Thymus (tissue), 11 donors: ENCODE measurements around the gene GLT1D1. TPM values are rescaled to one million over a fixed set of nuclear protein-coding genes. Genes with fewer than 3 reads are reported as not detected.

Experiments
- DNase-seq, 9 donors: peaks; one replicate each; pipeline ENCODE4 v3.0.0-alpha.2; 2013; ENCODE audit warnings: low spot score in 9 of 9, low read depth in 6 of 9, missing footprints in 1 of 9
- H3K27ac ChIP-seq, 2 donors: one replicate each; pipeline ENCODE4 v1.5.1; 2013; ENCODE audit warnings: control low read depth in 1 of 2, low read depth in 1 of 2, low read length in 1 of 2, mild to moderate bottlenecking in 1 of 2, moderate library complexity in 1 of 2
- H3K27me3 ChIP-seq, 2 donors: one replicate each; pipeline ENCODE4 v1.5.1; 2013; ENCODE audit warnings: low read length in 1 of 2; ENCODE audit not compliant: control insufficient read depth in 2 of 2, insufficient read depth in 1 of 2
- H3K36me3 ChIP-seq, 2 donors: one replicate each; pipeline ENCODE4 v1.5.1; 2013; ENCODE audit warnings: low read length in 1 of 2, mild to moderate bottlenecking in 1 of 2, moderate library complexity in 1 of 2; ENCODE audit not compliant: control insufficient read depth in 2 of 2, insufficient read depth in 2 of 2
- H3K4me1 ChIP-seq, 2 donors: one replicate each; pipeline ENCODE4 v1.5.1; 2013; ENCODE audit warnings: low read length in 2 of 2; ENCODE audit not compliant: control insufficient read depth in 2 of 2, insufficient read depth in 2 of 2
- H3K4me3 ChIP-seq, 2 donors: one replicate each; pipeline ENCODE4 v1.5.1; 2013; ENCODE audit warnings: low read length in 2 of 2, control low read depth in 1 of 2, mild to moderate bottlenecking in 1 of 2
- H3K9me3 ChIP-seq, 2 donors: one replicate each; pipeline ENCODE4 v1.5.1; 2013; ENCODE audit warnings: low read length in 1 of 2, mild to moderate bottlenecking in 1 of 2; ENCODE audit not compliant: control insufficient read depth in 2 of 2, insufficient read depth in 1 of 2
- WGBS: extraction: QIAGEN DNeasy Blood & Tissue Kit; methylation state at CpG from one replicate; pipeline ENCODE4 v1.1.7; 2013; 5-methylcytosine and 5-hydroxymethylcytosine counted together
- polyA plus RNA-seq: library from polyadenylated mRNA; stranded (reverse); fragments of 200-250 nt; gene quantifications from one replicate; pipeline ENCODE4 v1.2.3, GENCODE V29; 2013
- total RNA-seq: library from RNA; stranded (reverse); fragments of 120-200 nt; gene quantifications from one replicate; pipeline ENCODE4 v1.2.4, GENCODE V29; 2013
- donor health status: healthy.

Gene GLT1D1
- total and polyA plus RNA-seq, 2 donors = 0.33 to 1.1 TPM

DNA sequence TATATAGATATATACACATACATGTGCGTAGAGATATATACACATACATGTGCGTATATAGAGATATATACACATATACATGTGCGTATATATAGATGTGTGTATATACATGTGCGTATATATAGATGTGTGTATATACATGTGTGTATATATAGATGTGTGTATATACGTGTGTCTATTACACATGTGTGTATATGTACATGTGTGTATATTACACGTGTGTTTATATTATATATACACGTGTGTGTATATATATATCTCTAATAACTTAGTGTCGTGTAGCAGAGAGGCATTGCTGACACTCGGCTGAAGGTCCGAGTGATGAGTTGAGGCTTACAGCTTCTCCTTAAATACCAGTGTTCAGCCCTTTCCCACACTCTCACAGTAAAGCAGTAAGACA, 133.7 kb downstream of the GLT1D1 start:
- no peaks in the 10 kb centered on the region for H3K27me3 ChIP-seq
- no peak for DNase-seq
- H3K4me3 ChIP-seq = no peak overlapping the region
- no peaks in the 10 kb centered on the region for H3K4me1 ChIP-seq
- 71% methylated on average over 10 of the region's 10 CpGs for whole genome bisulfite sequencing
- H3K9me3 ChIP-seq = no peaks in the 10 kb centered on the region
- no peak overlapping the region for H3K27ac ChIP-seq
- H3K36me3 ChIP-seq = no peaks in the 10 kb centered on the region

DNA sequence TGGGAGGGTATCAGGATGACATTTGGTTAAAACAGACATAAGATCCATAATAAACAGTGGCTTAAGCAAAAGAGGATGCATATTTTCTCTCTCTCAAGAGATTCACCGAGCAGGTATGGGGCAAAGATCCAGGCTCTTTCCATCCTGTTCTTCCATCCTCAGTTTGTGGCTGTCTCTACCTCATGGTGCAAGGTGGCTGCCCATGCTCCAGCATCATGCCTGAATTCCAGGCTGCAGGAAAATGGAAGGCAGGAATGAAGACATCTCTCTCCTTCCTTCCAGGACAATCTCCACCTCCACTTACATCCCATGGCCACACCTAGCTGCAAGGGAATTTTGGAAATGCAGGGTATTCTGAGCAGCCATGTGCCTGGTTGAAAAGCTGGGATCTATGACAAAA, 136.0 kb downstream of the GLT1D1 start:
- no peaks in the 10 kb centered on the region for H3K9me3 ChIP-seq
- H3K36me3 ChIP-seq = no peaks in the 10 kb centered on the region
- no peak overlapping the region for H3K4me3 ChIP-seq
- no peak for DNase-seq
- no peaks in the 10 kb centered on the region for H3K4me1 ChIP-seq
- no peak overlapping the region for H3K27ac ChIP-seq
- WGBS = 97% methylated on average over 1 of the region's 1 CpG
- no peaks in the 10 kb centered on the region for H3K27me3 ChIP-seq

- no peak for DNase-seq
- H3K9me3 ChIP-seq = no peaks in the 10 kb centered on the region
- H3K27me3 ChIP-seq = no peaks in the 10 kb centered on the region
- H3K4me1 ChIP-seq = no peaks in the 10 kb centered on the region
- H3K36me3 ChIP-seq = no peaks in the 10 kb centered on the region
- WGBS = 96% methylated on average over 6 of the region's 6 CpGs
- no peak overlapping the region for H3K4me3 ChIP-seq
- H3K27ac ChIP-seq = no peak overlapping the region
These were observed 138.4 kb downstream of the GLT1D1 start for GRCh38 chr12:128991716-128992115.

DNA sequence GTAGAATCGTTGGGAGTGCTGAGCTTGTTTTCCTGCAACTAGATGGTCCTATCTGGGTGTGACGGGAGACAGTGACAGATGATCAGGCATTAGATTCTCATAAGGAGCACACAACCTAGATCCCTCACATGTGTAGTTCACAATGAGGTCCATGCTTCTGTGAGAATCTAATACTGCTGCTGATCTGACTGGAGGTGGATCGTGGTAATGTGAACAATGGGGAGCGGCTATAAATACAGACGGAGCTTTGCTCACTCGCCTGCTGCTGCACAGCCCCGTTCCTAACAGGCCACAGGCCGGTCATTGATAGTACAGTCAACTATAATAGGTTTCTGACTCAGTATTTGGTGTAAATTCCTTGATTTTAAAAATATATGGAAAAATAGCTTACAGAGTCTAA, 138.8 kb downstream of the GLT1D1 start:
- Histone ChIP-seq H3K27me3 (no peaks in the 10 kb centered on the region), H3K4me1 (no peaks in the 10 kb centered on the region), H3K4me3 (no peak overlapping the region), H3K36me3 (no peaks in the 10 kb centered on the region), H3K27ac (no peak overlapping the region), H3K9me3 (no peaks in the 10 kb centered on the region)
- WGBS = 85% methylated on average over 8 of the region's 8 CpGs
- no peak for DNase-seq

- DNase-seq = no peak
- H3K4me3 ChIP-seq = no peak overlapping the region
- WGBS = 88% methylated on average over 9 of the region's 9 CpGs
- H3K4me1 ChIP-seq = no peaks in the 10 kb centered on the region
- no peaks in the 10 kb centered on the region for H3K36me3 ChIP-seq
- H3K9me3 ChIP-seq = no peaks in the 10 kb centered on the region
- H3K27ac ChIP-seq = no peak overlapping the region
- H3K27me3 ChIP-seq = no peaks in the 10 kb centered on the region
These were observed 139.3 kb downstream of the GLT1D1 start for GRCh38 chr12:128992550-128992949.

- Histone ChIP-seq H3K4me3 (no peak overlapping the region), H3K27ac (no peak overlapping the region), H3K4me1 (no peaks in the 10 kb centered on the region), H3K27me3 (no peaks in the 10 kb centered on the region), H3K36me3 (no peaks in the 10 kb centered on the region), H3K9me3 (no peaks in the 10 kb centered on the region)
- DNase-seq = no peak
- WGBS = 90% methylated on average over 2 of the region's 2 CpGs
These were observed 141.6 kb downstream of the GLT1D1 start for GRCh38 chr12:128994856-128995255.

DNA sequence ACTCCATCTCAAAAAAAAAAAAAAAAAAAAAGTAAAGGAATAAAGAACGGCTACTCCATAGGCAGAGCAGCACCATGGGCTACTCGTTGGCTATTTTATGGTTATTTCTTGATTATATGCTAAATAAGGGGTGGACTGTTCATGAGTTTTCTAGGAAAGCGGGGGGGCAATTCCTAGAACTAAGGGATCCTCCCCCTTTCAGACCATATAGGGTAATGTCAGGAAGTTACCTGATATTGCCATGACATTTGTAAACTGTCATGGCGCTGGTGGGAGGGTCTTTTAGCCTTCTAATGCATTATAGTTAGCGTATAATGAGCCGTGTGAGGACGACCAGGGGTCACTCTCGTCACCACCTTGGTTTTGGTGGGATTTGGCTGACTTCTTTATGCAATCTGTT, 142.3 kb downstream of the GLT1D1 start:
- no peak for DNase-seq
- no peaks in the 10 kb centered on the region for H3K9me3 ChIP-seq
- no peaks in the 10 kb centered on the region for H3K36me3 ChIP-seq
- no peak overlapping the region for H3K27ac ChIP-seq
- H3K27me3 ChIP-seq = no peaks in the 10 kb centered on the region
- H3K4me3 ChIP-seq = no peak overlapping the region
- WGBS = 86% methylated on average over 8 of the region's 8 CpGs
- H3K4me1 ChIP-seq = no peaks in the 10 kb centered on the region

DNA sequence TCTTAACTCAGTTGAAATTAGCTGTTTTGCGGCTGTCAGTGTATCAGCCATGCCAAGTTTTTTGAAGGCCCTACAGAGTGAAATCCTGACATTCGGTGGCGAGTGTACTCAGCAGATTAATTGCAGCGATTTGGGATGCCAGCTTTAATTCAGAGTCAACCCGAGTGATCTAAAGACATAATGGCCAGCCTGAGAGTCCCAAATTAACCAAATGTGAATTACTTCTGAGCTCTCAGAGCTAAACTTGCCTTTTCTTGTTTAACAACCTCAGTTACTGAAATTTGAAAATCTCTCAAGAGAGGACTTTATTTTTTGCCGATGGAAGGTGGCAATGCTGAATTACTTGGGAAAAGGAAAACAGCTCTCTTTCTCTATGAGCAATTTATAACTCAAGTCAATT, 148.5 kb downstream of the GLT1D1 start:
- Histone ChIP-seq H3K27ac (no peak overlapping the region), H3K27me3 (no peaks in the 10 kb centered on the region), H3K36me3 (no peaks in the 10 kb centered on the region), H3K4me3 (no peak overlapping the region), H3K9me3 (peaks cover 0 to 5% of the 10 kb centered on the region in 2 donors), H3K4me1 (no peaks in the 10 kb centered on the region)
- 95% methylated on average over 6 of the region's 6 CpGs for WGBS
- DNase-seq = no peak

GRCh38 chr12:129002427-129002826, 149.1 kb downstream of the GLT1D1 start:
- Histone ChIP-seq H3K4me1 (no peaks in the 10 kb centered on the region), H3K9me3 (peaks cover 0 to 5% of the 10 kb centered on the region in 2 donors), H3K36me3 (no peaks in the 10 kb centered on the region), H3K27me3 (no peaks in the 10 kb centered on the region), H3K4me3 (no peak overlapping the region), H3K27ac (no peak overlapping the region)
- WGBS = 77% methylated on average over 8 of the region's 8 CpGs
- DNase-seq = no peak

- 95% methylated on average over 8 of the region's 8 CpGs for WGBS
- DNase-seq = no peak
- H3K27ac ChIP-seq = no peak overlapping the region
These were observed 152.1 kb downstream of the GLT1D1 start for GRCh38 chr12:129005416-129005815.

More at GRCh38 chr12:129005416-129005815, 152.1 kb downstream of the GLT1D1 start:
- H3K36me3 ChIP-seq = no peaks in the 10 kb centered on the region
- H3K4me1 ChIP-seq = no peaks in the 10 kb centered on the region
- H3K27me3 ChIP-seq = no peaks in the 10 kb centered on the region
- peaks cover 0 to 5% of the 10 kb centered on the region in 2 donors for H3K9me3 ChIP-seq
- no peak overlapping the region for H3K4me3 ChIP-seq
